ENCODE measurements around the gene KCNQ2.

GRCh38 chr20:63449025-63449424 is 23.4 kb downstream of the KCNQ2 start:
- TF ChIP-seq, protein P1, sequence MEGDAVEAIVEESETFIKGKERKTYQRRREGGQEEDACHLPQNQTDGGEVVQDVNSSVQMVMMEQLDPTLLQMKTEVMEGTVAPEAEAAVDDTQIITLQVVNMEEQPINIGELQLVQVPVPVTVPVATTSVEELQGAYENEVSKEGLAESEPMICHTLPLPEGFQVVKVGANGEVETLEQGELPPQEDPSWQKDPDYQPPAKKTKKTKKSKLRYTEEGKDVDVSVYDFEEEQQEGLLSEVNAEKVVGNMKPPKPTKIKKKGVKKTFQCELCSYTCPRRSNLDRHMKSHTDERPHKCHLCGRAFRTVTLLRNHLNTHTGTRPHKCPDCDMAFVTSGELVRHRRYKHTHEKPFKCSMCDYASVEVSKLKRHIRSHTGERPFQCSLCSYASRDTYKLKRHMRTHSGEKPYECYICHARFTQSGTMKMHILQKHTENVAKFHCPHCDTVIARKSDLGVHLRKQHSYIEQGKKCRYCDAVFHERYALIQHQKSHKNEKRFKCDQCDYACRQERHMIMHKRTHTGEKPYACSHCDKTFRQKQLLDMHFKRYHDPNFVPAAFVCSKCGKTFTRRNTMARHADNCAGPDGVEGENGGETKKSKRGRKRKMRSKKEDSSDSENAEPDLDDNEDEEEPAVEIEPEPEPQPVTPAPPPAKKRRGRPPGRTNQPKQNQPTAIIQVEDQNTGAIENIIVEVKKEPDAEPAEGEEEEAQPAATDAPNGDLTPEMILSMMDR (IDR thresholded peaks at IDR 0.05 in 8 of 11, conservative IDR thresholded peaks at IDR 0.05 in 3 of 11), result no peak
- TF ChIP-seq POLR2A (IDR thresholded peaks at IDR 0.05), result no peak

Data from spleen (tissue), 7 donors.